ENCODE measurements around the gene WWTR1. TPM values are rescaled to one million over a fixed set of nuclear protein-coding genes. Genes with fewer than 3 reads are reported as not detected.

The WWTR1 gene
- total RNA-seq, 1 donor from 2014 or later: 3.4 TPM

DNA sequence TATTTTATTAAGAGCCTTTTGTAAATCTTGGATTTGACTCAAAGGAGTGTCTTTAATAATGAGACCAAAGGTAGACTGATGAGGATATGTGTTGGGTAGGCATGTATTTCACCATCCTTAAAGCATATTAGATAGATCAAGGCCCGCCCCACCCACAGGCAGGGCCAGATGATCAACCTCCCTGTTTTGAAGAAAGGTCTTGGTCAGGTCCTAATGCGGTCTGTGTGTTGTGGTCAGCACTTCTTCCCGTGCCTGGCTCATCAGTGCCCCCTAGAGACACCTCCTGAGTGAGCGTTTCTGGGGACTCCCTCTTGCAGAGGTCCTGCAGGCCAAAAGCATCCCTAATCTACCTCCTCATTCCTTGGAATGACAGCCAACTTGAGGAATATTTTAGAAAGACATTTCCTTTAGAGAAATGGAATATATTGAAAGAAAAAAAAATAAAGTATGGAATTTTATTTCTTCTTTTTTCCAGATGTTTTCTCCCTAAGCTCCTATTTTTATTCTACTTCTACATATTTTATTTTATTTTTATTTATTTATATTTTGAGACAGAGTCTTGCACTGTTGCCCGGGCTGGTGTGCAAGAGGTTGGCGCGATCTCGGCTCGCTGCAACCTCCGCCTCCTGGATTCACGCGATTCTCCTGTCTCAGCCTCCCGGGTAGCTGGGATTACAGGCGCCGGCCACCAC, 177.4 kb downstream of the WWTR1 start:
- DNase-seq (ENCODE audit: low read depth): peak; percentile 76
- H3K27me3 ChIP-seq (ENCODE audit: control insufficient read depth, insufficient read depth, low read length): no peaks in the 10 kb centered on the region
- H3K4me3 ChIP-seq (ENCODE audit: low read depth, low read length): no peak overlapping the region
- TF ChIP-seq, protein P1, sequence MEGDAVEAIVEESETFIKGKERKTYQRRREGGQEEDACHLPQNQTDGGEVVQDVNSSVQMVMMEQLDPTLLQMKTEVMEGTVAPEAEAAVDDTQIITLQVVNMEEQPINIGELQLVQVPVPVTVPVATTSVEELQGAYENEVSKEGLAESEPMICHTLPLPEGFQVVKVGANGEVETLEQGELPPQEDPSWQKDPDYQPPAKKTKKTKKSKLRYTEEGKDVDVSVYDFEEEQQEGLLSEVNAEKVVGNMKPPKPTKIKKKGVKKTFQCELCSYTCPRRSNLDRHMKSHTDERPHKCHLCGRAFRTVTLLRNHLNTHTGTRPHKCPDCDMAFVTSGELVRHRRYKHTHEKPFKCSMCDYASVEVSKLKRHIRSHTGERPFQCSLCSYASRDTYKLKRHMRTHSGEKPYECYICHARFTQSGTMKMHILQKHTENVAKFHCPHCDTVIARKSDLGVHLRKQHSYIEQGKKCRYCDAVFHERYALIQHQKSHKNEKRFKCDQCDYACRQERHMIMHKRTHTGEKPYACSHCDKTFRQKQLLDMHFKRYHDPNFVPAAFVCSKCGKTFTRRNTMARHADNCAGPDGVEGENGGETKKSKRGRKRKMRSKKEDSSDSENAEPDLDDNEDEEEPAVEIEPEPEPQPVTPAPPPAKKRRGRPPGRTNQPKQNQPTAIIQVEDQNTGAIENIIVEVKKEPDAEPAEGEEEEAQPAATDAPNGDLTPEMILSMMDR (IDR thresholded peaks at IDR 0.05; ENCODE audit: insufficient read depth, low read length, severe bottlenecking): peak; percentile 92
- no peak for FAIRE-seq
- no peaks in the 10 kb centered on the region for H3K36me3 ChIP-seq (ENCODE audit: control insufficient read depth, insufficient read depth, low read length)

DNA sequence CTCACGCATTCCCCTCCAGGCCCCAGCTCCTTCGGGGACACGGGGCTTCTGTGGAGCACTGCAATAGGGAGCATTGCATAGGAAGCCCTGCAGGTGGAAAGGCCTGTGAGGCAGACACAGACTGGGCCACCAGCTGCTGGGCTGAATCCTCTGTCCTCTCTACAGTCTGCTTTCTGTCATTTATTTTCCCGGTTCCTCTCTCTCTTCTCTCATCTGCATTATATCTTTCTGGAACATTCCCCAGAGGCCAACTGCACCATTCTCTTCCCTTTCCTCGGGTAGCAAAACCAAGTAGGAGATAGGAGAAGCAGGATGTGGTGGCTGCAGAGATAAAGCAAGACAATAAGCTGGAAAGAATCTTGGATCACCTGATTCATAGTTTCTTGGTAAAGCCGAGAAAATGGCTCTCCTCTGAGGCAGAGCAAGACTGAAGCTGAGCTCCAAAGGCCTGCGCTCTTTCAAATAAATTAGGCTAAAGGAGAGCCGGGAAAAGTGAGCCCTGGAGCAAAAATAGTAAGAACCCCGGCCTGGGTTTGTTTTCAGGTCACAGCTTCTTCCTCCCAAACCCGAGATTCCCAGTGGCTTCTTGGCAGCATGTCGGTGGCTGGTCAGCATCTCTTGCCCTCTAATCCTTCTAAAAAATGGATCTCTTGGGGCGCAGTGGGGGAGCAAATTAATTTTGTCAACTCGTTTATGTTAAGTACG, 178.1 kb downstream of the WWTR1 start:
- no peak for DNase-seq (ENCODE audit: low read depth)
- Histone ChIP-seq H3K27me3 (ENCODE audit: control insufficient read depth, insufficient read depth, low read length) (no peaks in the 10 kb centered on the region), H3K36me3 (ENCODE audit: control insufficient read depth, insufficient read depth, low read length) (no peaks in the 10 kb centered on the region), H3K4me3 (ENCODE audit: low read depth, low read length) (no peak overlapping the region)
- no peak for FAIRE-seq
- TF ChIP-seq, protein P1 (IDR thresholded peaks at IDR 0.05; ENCODE audit: insufficient read depth, low read length, severe bottlenecking): no peak

DNA sequence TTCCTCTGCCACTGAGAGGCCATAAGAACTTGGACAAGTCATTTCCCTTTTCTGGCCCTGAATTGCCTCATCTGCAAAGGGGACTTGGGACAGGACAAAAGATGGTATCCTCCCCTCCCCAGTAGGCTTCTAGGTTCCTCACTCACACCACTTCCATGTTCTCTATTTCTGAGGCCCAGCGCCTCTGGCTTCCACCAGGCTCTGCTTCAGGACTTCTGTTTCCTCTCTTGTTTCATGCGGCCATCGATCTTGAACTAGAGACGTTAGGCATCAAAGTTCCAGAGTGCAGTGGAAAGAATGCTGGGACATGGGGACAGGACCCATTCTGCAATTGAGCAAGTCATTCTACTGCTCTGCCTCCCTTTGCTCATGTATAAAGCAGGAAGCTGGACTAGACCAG, 181.6 kb downstream of the WWTR1 start:
- FAIRE-seq: no peak
- TF ChIP-seq, protein P1 (IDR thresholded peaks at IDR 0.05; ENCODE audit: insufficient read depth, low read length, severe bottlenecking): no peak
- DNase-seq (ENCODE audit: low read depth): no peak
- Histone ChIP-seq H3K4me3 (ENCODE audit: low read depth, low read length) (no peak overlapping the region), H3K36me3 (ENCODE audit: control insufficient read depth, insufficient read depth, low read length) (no peaks in the 10 kb centered on the region), H3K27me3 (ENCODE audit: control insufficient read depth, insufficient read depth, low read length) (no peaks in the 10 kb centered on the region)

DNA sequence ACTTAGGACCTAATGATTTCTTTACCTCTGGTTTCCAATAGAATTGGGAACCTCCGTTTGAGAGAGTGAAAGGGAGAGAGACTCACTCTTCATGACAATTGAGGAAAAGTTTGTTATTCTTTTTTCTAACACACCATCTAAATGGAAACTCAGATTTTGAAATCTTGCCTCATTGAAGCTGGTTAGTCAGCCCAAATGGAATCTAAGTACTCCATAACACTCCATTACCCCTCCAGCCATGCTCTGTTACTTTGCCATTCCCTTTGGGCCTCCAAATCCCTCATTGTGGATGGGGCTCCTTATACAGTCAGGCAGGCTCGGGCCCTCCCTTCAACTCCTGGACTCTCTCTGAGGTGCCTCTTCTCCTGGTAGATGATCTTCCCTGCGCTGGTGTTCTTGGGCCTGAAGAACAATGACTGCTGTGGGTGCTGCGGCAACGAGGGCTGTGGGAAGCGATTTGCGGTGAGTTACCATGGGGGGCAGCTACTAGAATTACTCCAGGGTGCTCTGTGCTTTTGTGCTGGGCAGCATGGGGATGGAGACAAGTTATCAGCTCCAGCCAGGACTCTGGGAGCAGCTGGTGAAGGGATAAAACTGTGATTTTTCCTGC, 182.3 kb downstream of the WWTR1 start:
- TF ChIP-seq, protein P1 (IDR thresholded peaks at IDR 0.05; ENCODE audit: insufficient read depth, low read length, severe bottlenecking): no peak
- H3K36me3 ChIP-seq (ENCODE audit: control insufficient read depth, insufficient read depth, low read length): no peaks in the 10 kb centered on the region
- FAIRE-seq (no peak), DNase-seq (ENCODE audit: low read depth) (no peak)
- H3K4me3 ChIP-seq (ENCODE audit: low read depth, low read length): no peak overlapping the region
- no peaks in the 10 kb centered on the region for H3K27me3 ChIP-seq (ENCODE audit: control insufficient read depth, insufficient read depth, low read length)

DNA sequence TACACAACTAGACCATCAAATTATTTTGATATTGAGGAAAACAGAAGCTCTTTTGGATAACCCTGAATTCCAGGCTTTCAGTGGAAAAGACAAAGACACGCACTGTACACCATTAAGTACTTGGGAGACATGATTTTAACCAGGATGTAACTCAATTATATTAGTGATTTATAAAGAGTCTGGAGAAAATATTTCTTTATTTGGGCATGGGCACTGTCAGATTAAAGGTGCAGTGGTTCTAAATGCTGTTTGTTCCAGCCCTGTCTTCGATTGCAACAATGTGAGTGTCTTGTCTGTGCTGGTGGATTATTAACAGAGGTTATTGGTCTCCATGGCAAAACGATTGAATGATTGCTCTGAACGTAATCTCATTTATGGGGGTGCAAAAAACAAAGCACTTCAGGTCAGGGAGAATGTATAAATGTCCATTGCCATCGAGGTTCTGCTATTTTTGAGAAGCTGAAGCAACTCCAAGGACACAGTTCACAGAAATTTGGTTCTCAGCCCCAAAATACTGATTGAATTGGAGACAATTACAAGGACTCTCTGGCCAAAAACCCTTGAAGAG, 183.5 kb downstream of the WWTR1 start, which contains the start of gene TM4SF4:
TSS of gene TM4SF4 (plus strand) at position 448 of the 568 bp plus-strand sequence. CDS start 181 bp downstream, outside the sequence.
- DNase-seq (ENCODE audit: low read depth) (no peak), FAIRE-seq (no peak)
- H3K36me3 ChIP-seq (ENCODE audit: control insufficient read depth, insufficient read depth, low read length): no peaks in the 10 kb centered on the region
- TF ChIP-seq, protein P1 (IDR thresholded peaks at IDR 0.05; ENCODE audit: insufficient read depth, low read length, severe bottlenecking): no peak
- no peaks in the 10 kb centered on the region for H3K27me3 ChIP-seq (ENCODE audit: control insufficient read depth, insufficient read depth, low read length)
- H3K4me3 ChIP-seq (ENCODE audit: low read depth, low read length): no peak within 1 kb of the TSS

Data from bronchial epithelial cell (primary cell).